ENCODE results near the gene DUS1L.

DUS1L gene

DNA sequence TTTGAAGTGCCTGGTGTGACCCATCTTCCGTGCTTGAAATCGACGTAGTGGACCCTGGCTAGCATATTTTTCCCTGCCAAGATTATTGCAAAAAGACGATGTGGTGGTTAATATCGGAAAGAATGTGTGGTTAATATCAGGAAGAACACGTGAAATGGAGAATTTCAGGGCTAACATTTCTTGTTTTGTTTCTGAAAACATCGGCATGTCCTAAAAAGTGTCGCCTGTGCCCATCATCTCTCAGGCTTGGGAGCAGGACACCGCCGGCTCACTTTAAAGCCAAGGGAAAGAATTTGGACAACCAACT, 27.8 kb downstream of the DUS1L start:
- Histone ChIP-seq H3K4me3 (ENCODE audit: low read length, poor library complexity, severe bottlenecking) (peak overlapping the region; percentile 90), H3K4me1 (ENCODE audit: insufficient read depth, low read length, poor library complexity, severe bottlenecking) (peaks cover 8% of the 10 kb centered on the region), H3F3A (ENCODE audit: low read depth) (no peaks in the 10 kb centered on the region), H3K9ac (ENCODE audit: low read depth, low read length, poor library complexity, severe bottlenecking) (peak overlapping the region; percentile 89), H3K27me3 (ENCODE audit: insufficient read depth, low read length, poor library complexity, severe bottlenecking) (no peaks in the 10 kb centered on the region), H4K20me1 (ENCODE audit: insufficient read depth, low read length, poor library complexity, severe bottlenecking) (peaks cover 7% of the 10 kb centered on the region), H3K36me3 (ENCODE audit: insufficient read depth, low read length) (no peaks in the 10 kb centered on the region), H3K4me2 (ENCODE audit: low read depth, low read length, poor library complexity, severe bottlenecking) (peak overlapping the region; percentile 94), H2AFZ (ENCODE audit: low read length) (peak overlapping the region; percentile 79), H3K9me3 (ENCODE audit: insufficient read depth, low read depth, low read length) (no peaks in the 10 kb centered on the region), H3K79me2 (ENCODE audit: insufficient read depth, low read length) (peaks cover 7% of the 10 kb centered on the region; the same call in 1 of the 2 replicates), H3K9me2 (replicated peaks; ENCODE audit: low read depth, low read length) (no peaks in the 10 kb centered on the region)
- TF ChIP-seq, protein P1, sequence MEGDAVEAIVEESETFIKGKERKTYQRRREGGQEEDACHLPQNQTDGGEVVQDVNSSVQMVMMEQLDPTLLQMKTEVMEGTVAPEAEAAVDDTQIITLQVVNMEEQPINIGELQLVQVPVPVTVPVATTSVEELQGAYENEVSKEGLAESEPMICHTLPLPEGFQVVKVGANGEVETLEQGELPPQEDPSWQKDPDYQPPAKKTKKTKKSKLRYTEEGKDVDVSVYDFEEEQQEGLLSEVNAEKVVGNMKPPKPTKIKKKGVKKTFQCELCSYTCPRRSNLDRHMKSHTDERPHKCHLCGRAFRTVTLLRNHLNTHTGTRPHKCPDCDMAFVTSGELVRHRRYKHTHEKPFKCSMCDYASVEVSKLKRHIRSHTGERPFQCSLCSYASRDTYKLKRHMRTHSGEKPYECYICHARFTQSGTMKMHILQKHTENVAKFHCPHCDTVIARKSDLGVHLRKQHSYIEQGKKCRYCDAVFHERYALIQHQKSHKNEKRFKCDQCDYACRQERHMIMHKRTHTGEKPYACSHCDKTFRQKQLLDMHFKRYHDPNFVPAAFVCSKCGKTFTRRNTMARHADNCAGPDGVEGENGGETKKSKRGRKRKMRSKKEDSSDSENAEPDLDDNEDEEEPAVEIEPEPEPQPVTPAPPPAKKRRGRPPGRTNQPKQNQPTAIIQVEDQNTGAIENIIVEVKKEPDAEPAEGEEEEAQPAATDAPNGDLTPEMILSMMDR (conservative IDR thresholded peaks at IDR 0.05; ENCODE audit: low read length) = no peak
- no peak for TF ChIP-seq EZH2phosphoT487 (IDR thresholded peaks at IDR 0.05; ENCODE audit: borderline replicate concordance)

DNA sequence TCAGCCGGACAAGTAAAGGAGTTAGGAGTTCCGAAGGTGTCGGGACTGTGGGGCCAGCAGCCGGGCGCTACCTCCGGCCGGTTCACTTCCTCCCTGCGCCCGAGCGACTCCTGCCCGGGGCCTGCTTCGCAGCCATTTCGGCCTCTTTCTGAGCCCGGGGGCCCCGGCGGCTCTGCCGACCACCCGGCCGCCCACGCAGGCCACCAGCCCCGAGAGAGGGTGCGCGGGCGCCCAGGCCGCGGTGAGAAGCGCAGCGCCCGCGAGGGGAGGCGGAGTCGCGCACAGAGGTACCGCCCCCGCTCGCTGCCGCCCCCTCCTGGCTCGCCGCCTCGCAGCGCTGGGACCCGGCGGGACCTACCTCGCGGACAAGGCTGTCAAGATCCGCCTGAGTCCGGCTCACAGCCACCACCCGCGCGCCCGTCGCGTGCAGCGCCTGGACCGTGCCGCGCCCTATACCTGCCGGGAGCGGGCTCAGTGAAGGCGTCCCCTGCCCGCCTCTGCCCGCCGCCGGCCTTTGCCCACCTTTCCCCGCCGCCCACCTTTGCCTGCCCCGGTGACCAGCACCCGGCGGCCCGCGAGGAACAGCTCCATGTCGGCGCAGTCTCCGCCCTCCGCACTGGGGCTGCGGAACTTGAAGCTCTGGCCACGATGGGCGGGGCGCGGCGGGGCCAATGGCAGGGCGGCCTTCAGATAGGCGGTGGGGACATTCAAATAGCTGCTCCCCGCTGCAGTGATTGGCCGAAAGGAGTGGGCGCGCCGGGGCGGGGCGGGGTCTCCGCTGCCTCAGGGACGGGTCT, 28.3 kb downstream of the DUS1L start, which contains the start of gene DCXR:
TSS of gene DCXR (minus strand) at position 606 of the 797 bp plus-strand sequence. CDS start at position 591, 15 bp downstream.
- Histone ChIP-seq H3K4me2 (ENCODE audit: low read depth, low read length, poor library complexity, severe bottlenecking) (peak within 1 kb of the TSS; percentile 94), H3K9me3 (ENCODE audit: insufficient read depth, low read depth, low read length) (no peaks in the 10 kb centered on the region), H2AFZ (ENCODE audit: low read length) (peak within 1 kb of the TSS; percentile 79), H3K4me1 (ENCODE audit: insufficient read depth, low read length, poor library complexity, severe bottlenecking) (peaks cover 8% of the 10 kb centered on the region), H3K36me3 (ENCODE audit: insufficient read depth, low read length) (no peaks in the 10 kb centered on the region), H3K27me3 (ENCODE audit: insufficient read depth, low read length, poor library complexity, severe bottlenecking) (no peaks in the 10 kb centered on the region), H4K20me1 (ENCODE audit: insufficient read depth, low read length, poor library complexity, severe bottlenecking) (peaks cover 7% of the 10 kb centered on the region), H3F3A (ENCODE audit: low read depth) (no peaks in the 10 kb centered on the region), H3K9ac (ENCODE audit: low read depth, low read length, poor library complexity, severe bottlenecking) (peak within 1 kb of the TSS; percentile 89), H3K79me2 (ENCODE audit: insufficient read depth, low read length) (peaks cover 7% of the 10 kb centered on the region; the same call in 1 of the 2 replicates), H3K4me3 (ENCODE audit: low read length, poor library complexity, severe bottlenecking) (peak within 1 kb of the TSS; percentile 90), H3K9me2 (replicated peaks; ENCODE audit: low read depth, low read length) (no peaks in the 10 kb centered on the region)
- no peak for TF ChIP-seq EZH2phosphoT487 (IDR thresholded peaks at IDR 0.05; ENCODE audit: borderline replicate concordance)
- TF ChIP-seq, protein P1 (conservative IDR thresholded peaks at IDR 0.05; ENCODE audit: low read length) = peak; percentile 67

DNA sequence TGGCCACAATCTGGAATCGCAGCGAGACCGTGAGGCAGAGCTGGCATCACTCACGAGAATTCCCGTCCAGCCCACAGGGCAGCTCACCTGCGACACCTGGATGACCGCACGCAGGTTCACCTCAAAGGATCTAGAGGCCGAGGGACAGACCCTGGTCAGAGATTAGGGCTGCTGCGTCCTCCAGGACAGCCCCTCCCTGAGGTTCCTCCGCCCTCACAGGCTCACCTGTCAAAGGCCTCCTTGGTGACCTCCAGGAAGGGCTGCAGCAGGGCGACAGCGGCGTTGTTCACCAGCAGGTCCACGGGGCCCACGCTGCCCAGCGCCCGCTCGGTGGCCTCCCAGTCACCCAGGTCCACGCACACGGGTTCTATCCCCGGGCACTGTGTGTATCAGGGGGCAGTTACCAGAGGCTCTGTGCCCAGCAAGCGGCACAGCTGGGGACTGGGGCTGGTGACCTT, 28.9 kb downstream of the DUS1L start:
- Histone ChIP-seq H3K9ac (ENCODE audit: low read depth, low read length, poor library complexity, severe bottlenecking) (peak overlapping the region; percentile 89), H3K27me3 (ENCODE audit: insufficient read depth, low read length, poor library complexity, severe bottlenecking) (no peaks in the 10 kb centered on the region), H3K36me3 (ENCODE audit: insufficient read depth, low read length) (no peaks in the 10 kb centered on the region), H3K9me2 (replicated peaks; ENCODE audit: low read depth, low read length) (no peaks in the 10 kb centered on the region), H3K79me2 (ENCODE audit: insufficient read depth, low read length) (peaks cover 7% of the 10 kb centered on the region; the same call in 1 of the 2 replicates), H2AFZ (ENCODE audit: low read length) (no peak overlapping the region; the same call in 1 of the 2 replicates), H3K4me2 (ENCODE audit: low read depth, low read length, poor library complexity, severe bottlenecking) (peak overlapping the region; percentile 94), H3F3A (ENCODE audit: low read depth) (no peaks in the 10 kb centered on the region), H4K20me1 (ENCODE audit: insufficient read depth, low read length, poor library complexity, severe bottlenecking) (peaks cover 7% of the 10 kb centered on the region), H3K9me3 (ENCODE audit: insufficient read depth, low read depth, low read length) (no peaks in the 10 kb centered on the region), H3K4me3 (ENCODE audit: low read length, poor library complexity, severe bottlenecking) (peak overlapping the region; percentile 90), H3K4me1 (ENCODE audit: insufficient read depth, low read length, poor library complexity, severe bottlenecking) (peaks cover 11% of the 10 kb centered on the region)
- TF ChIP-seq, protein P1 (conservative IDR thresholded peaks at IDR 0.05; ENCODE audit: low read length) = no peak
- TF ChIP-seq EZH2phosphoT487 (IDR thresholded peaks at IDR 0.05; ENCODE audit: borderline replicate concordance) = no peak
